CD4-positive, CD25-positive, alpha-beta regulatory T cell (primary cell): ENCODE data around the gene KIFC3. TPM values are rescaled to one million over a fixed set of nuclear protein-coding genes. Genes with fewer than 3 reads are reported as not detected.
A peak's percentile ranks its signal among the peaks of the same experiment; 100 is the strongest.
"Not testable (repeated sequence)": the region's sequence is repeated elsewhere in the genome, so short reads cannot be mapped to it uniquely, and the experiment has no call there.

Experiments used
- ATAC-seq, 2 donors: fragments of 150-1000 bp; cut with Tn5 transposase; one replicate each; pipeline ENCODE4 v1.10.0; 2021; ENCODE audit warnings: low read depth in 2 of 2, moderate number of reproducible peaks in 2 of 2, moderate library complexity in 1 of 2
- DNase-seq, 3 donors: peaks; one replicate each; pipeline versions ENCODE4 v3.0.0 to v3.0.0-alpha.2; 2012 to 2022; ENCODE audit warnings: mixed read lengths in 1 of 3
- H3K27ac ChIP-seq: one replicate; pipeline ENCODE4 v1.7.0; 2013; ENCODE audit warnings: mild to moderate bottlenecking, low read length; ENCODE audit not compliant: insufficient read depth, poor library complexity, severe bottlenecking
- H3K27me3 ChIP-seq: one replicate; pipeline ENCODE4 v1.7.0; 2013; ENCODE audit warnings: low read length; ENCODE audit not compliant: control insufficient read depth, insufficient read depth
- H3K36me3 ChIP-seq: one replicate; pipeline ENCODE4 v1.7.0; 2013; ENCODE audit warnings: mild to moderate bottlenecking, low read length, moderate library complexity; ENCODE audit not compliant: control insufficient read depth, insufficient read depth
- H3K4me1 ChIP-seq: 2 replicates; pipeline ENCODE4 v1.7.0; 2013; ENCODE audit warnings: mild to moderate bottlenecking, low read length; ENCODE audit not compliant: insufficient read depth, control insufficient read depth, poor library complexity, severe bottlenecking
- H3K4me3 ChIP-seq: one replicate; pipeline ENCODE4 v1.7.0; 2013; ENCODE audit warnings: low read depth, mild to moderate bottlenecking, low read length, moderate library complexity
- H3K9me3 ChIP-seq, 2 experiments: 1 replicate in 1 of 2; 2 replicates in 1 of 2; pipeline ENCODE4 v1.7.0; 2013; ENCODE audit warnings: low read length in 2 of 2, mild to moderate bottlenecking in 1 of 2, moderate library complexity in 1 of 2; ENCODE audit not compliant: control insufficient read depth in 2 of 2
- H3K27ac Mint-ChIP-seq, 3 donors: one replicate each; pipeline ENCODE4 v1.8.0; 2020 to 2022; ENCODE audit warnings: mild to moderate bottlenecking in 3 of 3, mixed read lengths in 3 of 3, moderate library complexity in 2 of 3
- H3K27me3 Mint-ChIP-seq: one replicate; pipeline ENCODE4 v1.8.0; 2022; ENCODE audit warnings: mild to moderate bottlenecking, mixed read lengths
- H3K36me3 Mint-ChIP-seq: one replicate; pipeline ENCODE4 v1.8.0; 2020; ENCODE audit warnings: mixed read lengths
- H3K4me1 Mint-ChIP-seq, 4 donors: one replicate each; pipeline ENCODE4 v1.8.0; 2020 to 2022; ENCODE audit warnings: mixed read lengths in 4 of 4, mild to moderate bottlenecking in 1 of 4
- H3K4me3 Mint-ChIP-seq, 4 donors: one replicate each; pipeline ENCODE4 v1.8.0; 2020 to 2022; ENCODE audit warnings: mild to moderate bottlenecking in 4 of 4, mixed read lengths in 4 of 4, moderate library complexity in 3 of 4
- H3K9me3 Mint-ChIP-seq, 7 donors: one replicate each; pipeline ENCODE4 v1.8.0; 2020 to 2022; ENCODE audit warnings: mixed read lengths in 7 of 7, mild to moderate bottlenecking in 3 of 7, moderate library complexity in 2 of 7
- polyA plus RNA-seq, 4 donors: library from polyadenylated mRNA; unstranded; fragments of 300-500 nt; fragmentation: Illumina TruSeq; gene quantifications; one replicate each; pipeline ENCODE4 v1.2.3, GENCODE V29; 2021
- total RNA-seq: library from RNA; stranded (reverse); gene quantifications from one replicate; pipeline ENCODE4 v1.2.3, GENCODE V29; 2022

Gene KIFC3
- total and polyA plus RNA-seq, 5 donors from 2014 or later, result 1.2 TPM; not detected in 4

- not testable (repeated sequence) for H3K4me3 ChIP-seq, H3K9me3 Mint-ChIP-seq, H3K36me3 Mint-ChIP-seq, H3K9me3 ChIP-seq, H3K27me3 ChIP-seq, H3K4me1 Mint-ChIP-seq, DNase-seq, H3K27ac ChIP-seq, H3K27ac Mint-ChIP-seq, H3K27me3 Mint-ChIP-seq, H3K4me1 ChIP-seq, H3K4me3 Mint-ChIP-seq, ATAC-seq, H3K36me3 ChIP-seq
Measured at GRCh38 chr16:57779836-57780235, 22.5 kb downstream of the KIFC3 start.

- Mint-ChIP-seq H3K27me3 (peaks cover 9% of the 10 kb centered on the region), H3K4me3 (no peak overlapping the region), H3K4me1 (no peaks in the 10 kb centered on the region), H3K27ac (no peak overlapping the region), H3K9me3 (peaks cover 0 to 1% (median 0%) of the 10 kb centered on the region in 7 donors), H3K36me3 (no peaks in the 10 kb centered on the region)
- DNase-seq (no peak), ATAC-seq (no peak)
- H3K4me3 ChIP-seq, result no peak overlapping the region
- H3K27ac ChIP-seq, result no peak overlapping the region
- H3K9me3 ChIP-seq, result no peaks in the 10 kb centered on the region
- H3K27me3 ChIP-seq, result no peaks in the 10 kb centered on the region
- H3K36me3 ChIP-seq, result no peaks in the 10 kb centered on the region
- H3K4me1 ChIP-seq, result no peaks in the 10 kb centered on the region
Measured at GRCh38 chr16:57778658-57779057, 23.6 kb downstream of the KIFC3 start.

GRCh38 chr16:57775661-57776469 is 26.4 kb downstream of the KIFC3 start:
- no peak overlapping the region for H3K4me3 ChIP-seq
- Mint-ChIP-seq H3K36me3 (no peaks in the 10 kb centered on the region), H3K27ac (no peak overlapping the region)

GRCh38 chr16:57774705-57775285 is 27.5 kb downstream of the KIFC3 start:
- ATAC-seq, result no peak
- Histone ChIP-seq H3K4me3 (no peak overlapping the region), H3K4me1 (no peaks in the 10 kb centered on the region), H3K9me3 (no peaks in the 10 kb centered on the region), H3K27me3 (no peaks in the 10 kb centered on the region), H3K27ac (no peak overlapping the region), H3K36me3 (no peaks in the 10 kb centered on the region)
- DNase-seq, result no peak
- Mint-ChIP-seq H3K27me3 (peaks cover 4% of the 10 kb centered on the region), H3K4me1 (no peaks in the 10 kb centered on the region), H3K36me3 (no peaks in the 10 kb centered on the region), H3K9me3 (no peaks in the 10 kb centered on the region), H3K27ac (no peak overlapping the region), H3K4me3 (peak overlapping the region in 1 of 4 donors; percentile 38)

More at GRCh38 chr16:57775661-57776469, 26.4 kb downstream of the KIFC3 start:
- H3K4me1 ChIP-seq, result no peaks in the 10 kb centered on the region
- no peak for DNase-seq
- H3K4me1 Mint-ChIP-seq, result no peaks in the 10 kb centered on the region
- no peaks in the 10 kb centered on the region for H3K36me3 ChIP-seq
- H3K27me3 Mint-ChIP-seq, result peaks cover 4% of the 10 kb centered on the region
- no peak for ATAC-seq
- H3K9me3 ChIP-seq, result no peaks in the 10 kb centered on the region
- H3K4me3 Mint-ChIP-seq, result no peak overlapping the region
- H3K27ac ChIP-seq, result no peak overlapping the region
- no peaks in the 10 kb centered on the region for H3K9me3 Mint-ChIP-seq
- no peaks in the 10 kb centered on the region for H3K27me3 ChIP-seq

GRCh38 chr16:57773655-57774295 is 28.5 kb downstream of the KIFC3 start:
- no peaks in the 10 kb centered on the region for H3K9me3 ChIP-seq
- ATAC-seq (no peak), DNase-seq (no peak)
- Mint-ChIP-seq H3K27me3 (peaks cover 4% of the 10 kb centered on the region), H3K36me3 (no peaks in the 10 kb centered on the region), H3K27ac (no peak overlapping the region), H3K4me1 (no peaks in the 10 kb centered on the region), H3K9me3 (no peaks in the 10 kb centered on the region), H3K4me3 (no peak overlapping the region)
- no peaks in the 10 kb centered on the region for H3K36me3 ChIP-seq
- H3K27me3 ChIP-seq, result no peaks in the 10 kb centered on the region
- H3K4me3 ChIP-seq, result no peak overlapping the region
- H3K4me1 ChIP-seq, result no peaks in the 10 kb centered on the region
- H3K27ac ChIP-seq, result no peak overlapping the region

GRCh38 chr16:57773019-57773418 is 29.3 kb downstream of the KIFC3 start:
- H3K36me3 Mint-ChIP-seq, result no peaks in the 10 kb centered on the region
- ATAC-seq (no peak), DNase-seq (no peak)
- H3K9me3 ChIP-seq, result no peaks in the 10 kb centered on the region
- H3K36me3 ChIP-seq, result no peaks in the 10 kb centered on the region
- H3K4me1 ChIP-seq, result no peaks in the 10 kb centered on the region
- H3K4me3 Mint-ChIP-seq, result no peak overlapping the region
- H3K27ac Mint-ChIP-seq, result no peak overlapping the region
- H3K4me1 Mint-ChIP-seq, result no peaks in the 10 kb centered on the region
- peaks cover 4% of the 10 kb centered on the region for H3K27me3 Mint-ChIP-seq
- H3K27ac ChIP-seq, result no peak overlapping the region
- no peaks in the 10 kb centered on the region for H3K27me3 ChIP-seq
- H3K9me3 Mint-ChIP-seq, result no peaks in the 10 kb centered on the region
- H3K4me3 ChIP-seq, result no peak overlapping the region

GRCh38 chr16:57771141-57771785 is 31.0 kb downstream of the KIFC3 start:
- no peak overlapping the region for H3K4me3 ChIP-seq
- Mint-ChIP-seq H3K27me3 (no peaks in the 10 kb centered on the region), H3K4me1 (no peaks in the 10 kb centered on the region), H3K27ac (no peak overlapping the region), H3K36me3 (no peaks in the 10 kb centered on the region), H3K4me3 (no peak overlapping the region), H3K9me3 (no peaks in the 10 kb centered on the region)
- no peaks in the 10 kb centered on the region for H3K9me3 ChIP-seq
- H3K36me3 ChIP-seq, result no peaks in the 10 kb centered on the region
- no peaks in the 10 kb centered on the region for H3K27me3 ChIP-seq
- ATAC-seq, result no peak
- DNase-seq, result no peak
- H3K4me1 ChIP-seq, result no peaks in the 10 kb centered on the region
- no peak overlapping the region for H3K27ac ChIP-seq
